PC-3 (cell line): ENCODE results near the gene FAM13A. TPM values are rescaled to one million over a fixed set of nuclear protein-coding genes. Genes with fewer than 3 reads are reported as not detected.

ENCODE experiments used
- ATAC-seq: fragments of 200-7000 bp; cut with Tn5 transposase; 2 replicates; pipeline ENCODE4 v1.9.1; 2020; ENCODE audit warnings: mild to moderate bottlenecking, moderate library complexity
- BruUV-seq: library from RNA; stranded (reverse); fragments of 400-500 nt; replicated peaks from 2 replicates; lab custom pipeline; 2021; lab: Mats Ljungman, UMichigan
- CTCF ChIA-PET: fragments of 300-600 bp; sonication (Branson Sonifier 250); formaldehyde crosslinking; loops from one replicate; lab custom pipeline; 2022; ENCODE audit warnings: antibody characterized with exemption; lab: Charles Lee
- POLR2A ChIA-PET: fragments of 300-600 bp; sonication (Branson Sonifier 250); formaldehyde crosslinking; loops from one replicate; lab custom pipeline; 2022; ENCODE audit warnings: antibody characterized with exemption; ENCODE audit not compliant: unreplicated experiment; lab: Charles Lee
- DNase-seq: peaks from one replicate; pipeline ENCODE4 v3.0.0-alpha.2; 2015
- H2AFZ ChIP-seq: fragments of 300-600 bp; sonication (generic); 2 replicates; pipeline ENCODE4 v1.6.0; 2016; ENCODE audit warnings: antibody characterized with exemption, low read length
- H3F3A ChIP-seq: fragments of 300-600 bp; sonication (generic); one replicate; pipeline ENCODE4 v1.6.0; 2017; ENCODE audit warnings: antibody characterized with exemption, low read length, control low read depth, mild to moderate bottlenecking; ENCODE audit not compliant: unreplicated experiment
- H3K27ac ChIP-seq: fragments of 300-600 bp; sonication (generic); 2 replicates; pipeline ENCODE4 v1.5.1; 2016; ENCODE audit warnings: mild to moderate bottlenecking, low read length
- H3K27me3 ChIP-seq: fragments of 300-600 bp; sonication (generic); 2 replicates; pipeline ENCODE4 v1.6.1; 2016; ENCODE audit warnings: low read length, mixed read lengths
- H3K36me3 ChIP-seq: fragments of 300-600 bp; sonication (generic); 2 replicates; pipeline ENCODE4 v1.6.1; 2016; ENCODE audit warnings: low read depth, mixed run types, low read length, mixed read lengths
- H3K4me1 ChIP-seq: fragments of 300-600 bp; sonication (generic); 2 replicates; pipeline ENCODE4 v1.5.1; 2016; ENCODE audit warnings: low read length; ENCODE audit not compliant: insufficient read depth
- H3K4me2 ChIP-seq: fragments of 300-600 bp; sonication (generic); 2 replicates; pipeline ENCODE4 v1.6.0; 2016; ENCODE audit warnings: low read length
- H3K4me3 ChIP-seq: fragments of 300-600 bp; sonication (generic); 2 replicates; pipeline ENCODE4 v1.5.1; 2016; ENCODE audit warnings: mild to moderate bottlenecking, low read length, mixed read lengths
- H3K79me2 ChIP-seq: fragments of 300-600 bp; sonication (generic); 2 replicates; pipeline ENCODE4 v1.6.1; 2017; ENCODE audit warnings: low read length, mixed read lengths
- H3K9ac ChIP-seq: fragments of 300-600 bp; sonication (generic); 2 replicates; pipeline ENCODE4 v1.6.0; 2016; ENCODE audit warnings: mild to moderate bottlenecking, low read length
- H3K9me2 ChIP-seq: fragments of 300-600 bp; sonication (generic); replicated peaks from 2 replicates; pipeline ENCODE4 v1.6.1; 2016; ENCODE audit warnings: mixed run types, low read length, mixed read lengths
- H3K9me3 ChIP-seq: fragments of 300-600 bp; sonication (generic); 2 replicates; pipeline ENCODE4 v1.6.1; 2016; ENCODE audit warnings: low read length, mixed read lengths
- H4K20me1 ChIP-seq: fragments of 300-600 bp; sonication (generic); 2 replicates; pipeline ENCODE4 v1.6.1; 2016; ENCODE audit warnings: low read length, mixed read lengths
- CTCF ChIP-seq: fragments of 300-600 bp; sonication (generic); conservative IDR thresholded peaks from 2 replicates; pipeline ENCODE4 v1.5.1; 2017; ENCODE audit warnings: antibody characterized with exemption, low read depth, mild to moderate bottlenecking, low read length
- EZH2 ChIP-seq: fragments of 300-600 bp; sonication (generic); IDR thresholded peaks from one replicate; pipeline ENCODE4 v1.6.1; 2017; ENCODE audit warnings: antibody characterized with exemption, mild to moderate bottlenecking, low read length; ENCODE audit not compliant: unreplicated experiment
- EZH2phosphoT487 ChIP-seq: fragments of 300-600 bp; sonication (generic); IDR thresholded peaks from 2 replicates; pipeline ENCODE4 v1.6.1; 2018; ENCODE audit warnings: mild to moderate bottlenecking, antibody characterized with exemption, low read length, borderline replicate concordance
- intact Hi-C: fragments of 100-400 bp; cut with micrococcal nuclease; formaldehyde crosslinking; loops from 2 replicates; pipeline ENCODE4 v1.9.0; 2023
- total RNA-seq: library from RNA; depleted of rRNA; stranded (reverse); fragments of >200 nt; gene quantifications from 2 replicates; pipeline ENCODE4 v1.2.3, GENCODE V29; 2014

FAM13A gene
- total RNA-seq, 1 experiment from 2014 or later, result 8.6 TPM

GRCh38 chr4:88878642-88879041, 178.3 kb downstream of the FAM13A start:
- no peaks in the 10 kb centered on the region for H3K9me3 ChIP-seq
- no peaks in the 10 kb centered on the region for H3K27me3 ChIP-seq
- ATAC-seq (no peak), DNase-seq (no peak)
- ChIA-PET CTCF (no interaction called here), POLR2A (no interaction called here)
- no peaks in the 10 kb centered on the region for H3F3A ChIP-seq
- intact Hi-C loops, result no loop called here
- H3K9ac ChIP-seq, result no peak overlapping the region
- no peaks in the 10 kb centered on the region for H3K9me2 ChIP-seq
- H3K79me2 ChIP-seq, result no peaks in the 10 kb centered on the region
- H3K4me1 ChIP-seq, result no peaks in the 10 kb centered on the region
- TF ChIP-seq CTCF (no peak), EZH2 (no peak)
- H2AFZ ChIP-seq, result no peak overlapping the region
- no peaks in the 10 kb centered on the region for H4K20me1 ChIP-seq
- H3K4me2 ChIP-seq, result no peak overlapping the region
- no peaks in the 10 kb centered on the region for H3K36me3 ChIP-seq
- H3K4me3 ChIP-seq, result no peak overlapping the region
- H3K27ac ChIP-seq, result no peak overlapping the region
- BruUV-seq, result no TSS peak

GRCh38 chr4:88870428-88870827, 186.6 kb downstream of the FAM13A start:
- H3F3A ChIP-seq, result no peaks in the 10 kb centered on the region
- H3K27me3 ChIP-seq, result no peaks in the 10 kb centered on the region
- H4K20me1 ChIP-seq, result no peaks in the 10 kb centered on the region
- ATAC-seq (no peak), DNase-seq (no peak)
- no peaks in the 10 kb centered on the region for H3K9me2 ChIP-seq
- TF ChIP-seq EZH2, result no peak
- no peak overlapping the region for H3K27ac ChIP-seq
- ChIA-PET CTCF (no interaction called here), POLR2A (no interaction called here)
- H3K9ac ChIP-seq, result no peak overlapping the region
- no TSS peak for BruUV-seq
- no peak overlapping the region for H3K4me3 ChIP-seq
- no peaks in the 10 kb centered on the region for H3K79me2 ChIP-seq
- intact Hi-C loops, result no loop called here
- no peak overlapping the region for H2AFZ ChIP-seq
- H3K9me3 ChIP-seq, result no peaks in the 10 kb centered on the region
- H3K36me3 ChIP-seq, result no peaks in the 10 kb centered on the region
- H3K4me2 ChIP-seq, result no peak overlapping the region
- H3K4me1 ChIP-seq, result peaks cover 24% of the 10 kb centered on the region

GRCh38 chr4:88868510-88868909, 188.5 kb downstream of the FAM13A start:
- intact Hi-C loops, result no loop called here
- no peak for ATAC-seq

More at GRCh38 chr4:88868510-88868909, 188.5 kb downstream of the FAM13A start:
- Histone ChIP-seq H3K27me3 (no peaks in the 10 kb centered on the region), H3F3A (no peaks in the 10 kb centered on the region), H3K36me3 (no peaks in the 10 kb centered on the region), H4K20me1 (no peaks in the 10 kb centered on the region), H3K4me1 (peaks cover 42% of the 10 kb centered on the region), H2AFZ (no peak overlapping the region), H3K9me2 (no peaks in the 10 kb centered on the region), H3K27ac (no peak overlapping the region), H3K9ac (no peak overlapping the region), H3K79me2 (no peaks in the 10 kb centered on the region), H3K4me2 (no peak overlapping the region), H3K4me3 (no peak overlapping the region), H3K9me3 (no peaks in the 10 kb centered on the region)
- POLR2A ChIA-PET, result no interaction called here
- no peak for DNase-seq
- TF ChIP-seq EZH2 (no peak), EZH2phosphoT487 (no peak), CTCF (no peak)
- CTCF ChIA-PET, result no interaction called here
- BruUV-seq, result no TSS peak
